Endometrial microvascular endothelial cells (primary cell): ENCODE data around the gene TNFRSF1A. TPM values are rescaled to one million over a fixed set of nuclear protein-coding genes. Genes with fewer than 3 reads are reported as not detected.

Experiments used
- in situ Hi-C: cut with HindIII; loops from 2 replicates; pipeline ENCODE4 v1.10.0; 2017; ENCODE audit warnings: low sequenced_read_pairs, low pct_unique_long_range_greater_than_20kb; ENCODE audit errors: inconsistent ontology term
- total RNA-seq: library from RNA; depleted of rRNA; stranded (reverse); fragments of >200 nt; gene quantifications from one replicate; pipeline ENCODE4 v1.2.3, GENCODE V29; 2015; ENCODE audit errors: inconsistent ontology term

TNFRSF1A gene
- total RNA-seq: 254 TPM

DNA sequence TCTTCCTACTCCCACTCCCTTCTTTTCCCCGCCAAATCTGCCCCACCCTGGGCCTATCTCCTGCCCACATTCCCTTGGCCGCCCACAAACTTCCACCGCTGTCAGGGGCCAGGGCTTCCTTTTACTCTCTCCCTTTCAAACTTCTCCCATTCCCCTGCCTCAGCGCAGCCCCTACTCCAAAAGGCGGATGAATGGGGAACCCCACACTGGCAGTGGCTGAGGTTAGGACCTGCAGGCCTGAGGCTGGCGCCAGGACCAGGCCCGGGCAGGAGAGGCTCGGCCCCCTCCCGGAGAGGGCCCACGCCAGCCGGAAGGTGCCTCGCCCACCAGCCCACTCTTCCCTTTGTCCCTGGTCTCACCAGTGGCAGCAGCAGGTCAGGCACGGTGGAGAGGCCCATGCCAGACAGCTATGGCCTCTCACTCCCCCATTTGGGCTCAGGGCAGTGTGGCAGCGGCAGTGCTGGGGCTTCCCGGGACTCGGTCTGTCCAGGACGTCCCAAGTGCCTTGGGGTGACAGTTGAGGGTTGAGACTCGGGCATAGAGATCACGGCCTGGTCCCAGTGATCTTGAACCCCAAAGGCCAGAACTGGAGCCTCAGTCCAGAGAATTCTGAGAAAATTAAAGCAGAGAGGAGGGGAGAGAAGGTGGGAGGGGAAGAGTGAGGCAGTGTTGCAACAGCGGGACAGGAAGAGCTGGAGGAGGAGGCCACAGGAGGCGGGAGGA, at the start of gene TNFRSF1A:
Gene TNFRSF1A (minus strand): TSS at position 660 of the 723 bp plus-strand sequence. CDS start 262 bp downstream, at position 398.
- in situ Hi-C loops: no loop called here

DNA sequence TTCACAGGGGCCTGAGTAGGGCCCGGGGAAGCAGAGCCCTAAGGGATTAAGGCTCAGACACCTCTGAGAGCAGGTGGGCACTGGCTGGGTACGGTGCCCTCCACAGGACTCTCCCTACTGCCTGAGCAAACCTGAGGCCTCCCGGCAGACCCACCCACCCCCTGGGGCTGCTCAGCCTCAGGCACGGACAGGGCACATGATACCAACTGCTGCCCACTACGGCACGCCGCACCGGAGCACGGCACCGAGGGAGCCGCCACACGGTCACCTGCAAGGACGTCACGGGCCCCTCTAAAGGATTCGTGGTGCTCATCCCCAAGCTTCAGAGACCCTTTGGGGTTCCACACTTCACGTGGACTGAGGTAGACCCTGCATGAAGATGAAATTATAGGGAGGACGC, 49.1 kb upstream of the TNFRSF1A start:
- in situ Hi-C loops: no loop called here

DNA sequence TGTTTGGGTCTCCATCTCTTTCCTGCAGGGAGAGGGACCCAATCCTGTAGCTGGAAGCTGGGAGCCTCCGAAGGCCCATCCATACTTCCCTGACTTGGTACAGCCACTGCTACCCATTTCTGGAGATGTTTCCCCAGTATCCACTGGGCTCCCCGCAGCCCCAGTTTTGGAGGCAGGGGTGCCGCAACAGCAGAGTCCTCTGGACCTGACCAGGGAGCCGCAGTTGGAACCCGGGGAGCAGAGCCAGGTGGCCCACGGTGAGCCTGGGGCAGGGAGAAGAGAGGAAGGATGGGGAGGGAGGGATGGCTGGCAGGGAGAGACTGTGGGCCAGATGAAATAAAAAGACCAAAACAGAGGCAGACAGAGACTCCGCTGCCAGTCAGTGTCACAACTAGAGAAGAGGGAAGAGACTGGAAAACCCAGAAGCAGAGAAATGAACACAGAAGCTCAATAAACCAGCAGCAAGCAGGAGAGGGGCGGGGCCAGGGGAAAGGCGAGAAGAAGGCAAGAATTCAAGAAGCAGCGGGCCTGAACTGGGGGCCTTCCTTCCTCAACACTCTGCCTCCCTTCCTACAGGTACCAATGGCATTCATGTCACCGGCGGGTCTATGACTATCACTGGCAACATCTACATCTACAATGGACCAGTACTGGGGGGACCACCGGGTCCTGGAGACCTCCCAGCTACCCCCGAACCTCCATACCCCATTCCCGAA, 48.4 kb upstream of the TNFRSF1A start:
- in situ Hi-C loops: no loop called here

DNA sequence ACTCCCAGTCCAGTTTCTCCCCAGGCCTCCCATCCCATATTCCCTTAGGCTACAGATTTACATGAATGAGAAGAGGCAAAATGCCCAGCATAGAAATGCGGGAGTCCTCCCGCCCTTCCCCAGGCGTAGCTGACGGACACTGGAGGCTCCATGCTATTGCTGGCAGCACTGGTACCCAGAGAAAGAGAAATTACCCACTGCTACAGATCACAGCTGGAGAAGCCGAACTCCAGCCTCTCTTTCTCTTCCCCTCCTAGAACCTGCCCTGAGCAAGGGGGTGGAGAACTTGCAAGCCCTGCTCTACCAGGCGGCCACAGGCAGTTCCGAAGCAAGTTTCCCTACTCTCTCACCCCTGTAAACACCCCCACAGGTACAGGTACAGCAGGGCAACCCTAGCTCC, 45.7 kb upstream of the TNFRSF1A start:
- in situ Hi-C loops: no loop called here

DNA sequence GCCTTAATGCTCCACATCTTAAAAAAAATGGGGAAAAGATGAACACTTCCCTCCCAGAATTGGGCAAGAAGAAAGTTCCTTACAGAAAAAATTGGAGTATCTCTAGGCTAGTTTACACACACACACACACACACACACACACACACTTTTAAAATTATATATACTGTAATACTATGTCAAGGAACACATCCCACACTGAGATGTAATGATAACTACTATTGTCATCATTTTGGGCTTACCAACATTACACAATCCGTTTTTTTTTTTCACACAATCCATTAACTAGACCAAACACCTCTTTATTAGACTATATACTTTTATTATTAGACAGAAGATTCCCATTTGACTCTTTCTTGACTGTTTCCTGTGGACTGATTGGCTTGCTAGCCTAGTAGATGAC, 44.6 kb upstream of the TNFRSF1A start:
- in situ Hi-C loops: no loop called here

DNA sequence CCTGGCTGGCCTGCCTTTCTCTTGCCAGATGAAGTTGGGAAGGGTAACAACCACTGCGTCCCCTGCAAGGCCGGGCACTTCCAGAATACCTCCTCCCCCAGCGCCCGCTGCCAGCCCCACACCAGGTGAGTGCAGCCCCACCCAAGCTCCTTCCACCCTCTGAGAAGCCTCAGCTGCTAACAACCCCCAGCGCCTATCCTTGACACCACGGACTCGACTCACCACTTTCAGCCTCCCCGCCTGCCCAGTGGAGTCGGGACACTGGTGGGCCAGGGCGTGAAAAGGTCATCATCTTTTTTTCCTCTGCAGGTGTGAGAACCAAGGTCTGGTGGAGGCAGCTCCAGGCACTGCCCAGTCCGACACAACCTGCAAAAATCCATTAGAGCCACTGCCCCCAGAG, 44.2 kb upstream of the TNFRSF1A start:
- in situ Hi-C loops: no loop called here

DNA sequence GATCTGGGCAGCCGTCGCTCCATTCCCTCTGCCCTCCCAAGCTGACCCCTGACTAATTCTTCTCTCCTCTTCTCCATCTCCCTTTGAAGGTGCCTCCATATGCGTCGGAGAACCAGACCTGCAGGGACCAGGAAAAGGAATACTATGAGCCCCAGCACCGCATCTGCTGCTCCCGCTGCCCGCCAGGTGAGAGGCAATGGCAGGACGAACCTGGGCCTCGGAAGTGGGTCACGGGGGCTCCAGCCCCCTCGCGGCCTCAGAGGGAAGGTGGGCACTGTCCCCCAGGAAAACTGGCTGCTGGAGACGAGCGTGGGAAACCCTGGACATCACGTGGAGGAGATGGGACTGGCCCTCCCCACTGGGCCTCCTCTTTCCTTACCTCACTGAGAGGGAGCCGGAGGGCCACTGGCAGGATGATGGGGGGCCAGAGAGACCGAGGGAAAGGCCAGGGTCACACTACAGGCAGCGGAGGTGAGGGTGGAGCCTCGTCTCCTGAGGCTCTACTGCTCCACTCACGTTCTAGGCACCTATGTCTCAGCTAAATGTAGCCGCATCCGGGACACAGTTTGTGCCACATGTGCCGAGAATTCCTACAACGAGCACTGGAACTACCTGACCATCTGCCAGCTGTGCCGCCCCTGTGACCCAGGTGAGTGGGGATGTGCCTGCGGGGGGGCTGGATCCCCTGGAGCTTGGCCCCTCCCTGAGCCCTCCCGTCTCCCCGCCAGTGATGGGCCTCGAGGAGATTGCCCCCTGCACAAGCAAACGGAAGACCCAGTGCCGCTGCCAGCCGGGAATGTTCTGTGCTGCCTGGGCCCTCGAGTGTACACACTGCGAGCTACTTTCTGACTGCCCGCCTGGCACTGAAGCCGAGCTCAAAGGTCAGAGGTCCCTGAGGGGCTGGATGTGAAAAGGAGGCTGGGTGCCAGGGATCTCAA, 42.9 kb upstream of the TNFRSF1A start:
- in situ Hi-C loops: no loop called here

DNA sequence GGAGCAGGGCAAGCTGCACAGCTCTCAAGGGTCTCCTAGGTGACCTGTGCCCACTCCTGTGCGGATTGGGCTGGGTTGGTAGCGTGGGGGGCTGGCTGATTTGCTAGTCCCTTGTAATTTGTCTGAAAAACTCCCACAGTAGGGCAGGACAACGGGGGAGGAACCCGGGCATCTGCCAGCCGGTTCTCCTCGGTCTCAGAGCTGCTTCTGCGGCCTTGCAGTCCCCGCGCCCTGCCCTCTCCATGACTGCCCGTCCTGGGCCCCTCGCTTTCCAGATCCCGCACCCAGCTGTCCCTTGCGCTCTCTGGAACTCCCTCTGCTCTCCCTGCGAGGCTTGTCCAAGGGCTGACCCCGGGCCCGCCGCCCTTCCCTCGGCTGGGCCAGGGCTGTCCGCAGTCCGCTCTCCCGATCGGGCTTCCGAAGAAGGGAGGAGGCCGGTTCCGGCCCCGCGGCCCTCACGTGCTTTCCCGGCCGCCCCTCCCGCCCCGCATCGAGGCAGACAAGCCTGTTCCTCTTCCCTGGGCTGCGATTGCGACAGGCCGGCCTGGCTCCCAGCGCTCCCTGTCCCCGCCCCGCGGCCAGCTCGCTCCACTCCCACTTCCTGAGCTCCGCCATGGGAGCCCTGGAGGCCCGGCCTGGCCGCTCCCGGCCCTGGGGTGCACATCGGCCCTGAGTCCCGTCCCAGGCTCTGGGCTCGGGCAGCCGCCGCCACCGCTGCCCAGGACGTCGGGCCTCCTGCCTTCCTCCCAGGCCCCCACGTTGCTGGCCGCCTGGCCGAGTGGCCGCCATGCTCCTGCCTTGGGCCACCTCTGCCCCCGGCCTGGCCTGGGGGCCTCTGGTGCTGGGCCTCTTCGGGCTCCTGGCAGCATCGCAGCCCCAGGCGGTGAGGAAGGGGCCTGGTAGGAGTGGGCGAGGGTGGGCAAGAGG, 42.0 kb upstream of the TNFRSF1A start, which contains the start of gene LTBR:
Gene LTBR (plus strand): TSS at position 591 of the 927 bp plus-strand sequence. CDS start 197 bp downstream, at position 788.
- in situ Hi-C loops: no loop called here

DNA sequence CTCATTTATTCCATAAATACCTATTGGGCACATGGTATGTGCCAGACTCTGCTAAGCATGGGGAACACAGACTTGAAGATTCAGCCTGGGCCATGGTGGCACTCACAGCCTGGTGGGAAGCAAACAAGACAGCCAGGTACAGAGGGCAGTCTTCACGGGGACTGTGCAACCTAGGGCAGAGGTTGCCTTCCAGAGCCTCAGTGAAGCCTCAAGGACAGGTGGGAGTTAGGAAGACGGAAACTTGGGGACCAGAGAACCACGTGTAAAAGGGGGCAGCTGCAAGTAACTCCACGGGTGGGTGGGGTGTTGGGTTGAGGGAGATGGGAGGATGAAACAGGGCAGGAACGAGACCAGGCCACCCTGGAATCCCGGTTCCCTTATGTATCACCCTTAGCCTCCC, 41.1 kb upstream of the TNFRSF1A start:
- in situ Hi-C loops: no loop called here

DNA sequence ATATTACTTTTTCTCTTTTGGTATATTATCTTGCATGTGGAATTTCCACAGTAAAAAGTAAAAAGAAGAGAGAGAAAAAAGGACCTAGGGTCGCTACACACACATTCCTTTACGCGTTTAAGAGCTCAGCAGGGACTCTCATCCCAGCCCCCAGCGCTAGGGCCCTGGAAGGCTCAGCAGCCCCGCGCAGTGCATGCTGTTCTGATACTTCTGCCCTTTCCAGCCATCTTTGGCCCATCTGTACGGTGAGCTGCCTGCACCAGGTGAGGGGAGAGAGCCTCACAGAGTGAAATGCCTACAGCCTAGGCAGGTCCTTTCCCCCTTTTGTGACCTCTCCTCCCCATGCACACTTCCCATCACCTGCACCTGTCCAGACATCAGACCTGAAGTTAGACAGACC, 40.5 kb upstream of the TNFRSF1A start:
- in situ Hi-C loops: no loop called here

DNA sequence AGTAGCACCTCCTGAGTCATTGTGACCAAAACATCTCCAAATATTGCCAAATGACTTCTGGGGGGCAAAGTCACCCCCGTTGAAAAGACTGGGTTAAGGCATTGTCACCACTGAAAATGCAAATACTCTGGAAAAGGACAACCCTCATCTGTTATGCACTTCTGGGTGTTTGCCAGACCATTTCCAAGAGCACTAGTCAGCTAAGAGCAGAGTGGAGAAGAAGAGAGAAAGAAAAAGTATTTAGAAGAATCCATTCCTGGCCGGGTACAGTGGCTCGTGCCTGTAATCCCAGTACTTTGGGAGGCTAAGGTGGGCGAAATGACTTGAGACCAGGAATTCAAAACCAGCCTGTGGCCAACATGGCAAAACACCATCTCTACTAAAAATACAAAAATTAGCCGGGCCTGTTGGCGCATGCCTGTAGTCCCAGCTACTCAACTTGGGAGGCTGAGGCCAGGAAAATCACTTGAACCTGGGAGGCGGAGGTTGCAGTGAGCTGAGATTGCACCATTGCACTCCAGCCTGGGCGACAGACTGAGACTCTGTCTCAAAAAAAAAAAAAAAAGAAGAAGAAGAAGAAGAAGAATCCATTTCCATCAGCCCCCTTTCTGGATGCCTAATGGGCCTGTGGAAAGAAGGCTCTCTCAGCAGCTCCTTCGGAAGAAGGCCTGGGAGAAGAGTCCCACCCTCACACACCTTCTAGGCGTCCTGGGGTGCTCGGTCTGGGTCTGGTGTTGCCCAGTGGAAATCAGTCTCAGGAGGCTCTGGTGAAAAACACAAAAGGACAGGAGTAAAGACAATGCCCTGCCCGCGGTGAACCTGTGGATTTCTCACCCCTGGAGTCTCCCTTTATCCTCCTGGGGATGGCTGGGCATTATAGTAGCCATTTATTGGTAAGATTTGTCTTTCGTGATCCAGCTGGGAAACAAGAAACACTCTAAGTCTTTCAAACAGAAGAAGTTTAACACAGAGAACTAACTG, 38.6 kb upstream of the TNFRSF1A start:
- in situ Hi-C loops: no loop called here

DNA sequence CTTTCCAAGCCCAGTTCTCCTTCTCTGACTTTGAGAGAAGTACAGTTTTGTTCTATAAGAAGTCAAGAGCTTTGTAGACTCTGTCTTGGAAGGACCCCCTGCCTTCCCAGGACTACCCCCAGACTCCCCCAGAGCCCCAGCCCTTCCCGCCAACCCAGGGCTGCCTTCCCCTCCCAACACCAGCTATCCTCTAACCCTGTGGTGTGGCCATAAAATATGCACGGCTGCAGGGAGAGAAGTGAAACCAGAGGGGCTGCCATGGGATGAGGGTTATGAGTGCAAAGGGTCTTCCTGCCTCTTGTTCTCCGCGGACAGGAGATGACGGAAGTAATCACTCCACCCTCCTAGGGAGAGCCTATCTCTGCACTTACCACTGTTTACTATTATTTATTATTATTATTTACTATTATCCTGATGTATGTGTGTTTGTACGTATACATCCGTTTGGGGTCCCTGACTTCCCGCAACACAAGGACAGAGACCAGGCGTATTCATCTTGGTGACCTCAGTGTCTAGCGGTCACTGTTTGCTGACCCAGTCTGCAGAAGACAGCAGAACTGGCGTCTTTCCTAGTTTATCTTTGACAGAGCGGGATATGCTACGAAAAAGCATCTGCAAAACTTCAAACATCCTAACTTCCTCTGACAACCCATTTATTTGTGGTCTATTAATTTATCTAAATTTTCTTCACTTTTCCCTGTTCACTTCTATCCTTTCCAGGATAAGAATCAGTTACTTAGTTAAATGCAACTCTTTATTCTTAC, 37.0 kb upstream of the TNFRSF1A start:
- in situ Hi-C loops: no loop called here

DNA sequence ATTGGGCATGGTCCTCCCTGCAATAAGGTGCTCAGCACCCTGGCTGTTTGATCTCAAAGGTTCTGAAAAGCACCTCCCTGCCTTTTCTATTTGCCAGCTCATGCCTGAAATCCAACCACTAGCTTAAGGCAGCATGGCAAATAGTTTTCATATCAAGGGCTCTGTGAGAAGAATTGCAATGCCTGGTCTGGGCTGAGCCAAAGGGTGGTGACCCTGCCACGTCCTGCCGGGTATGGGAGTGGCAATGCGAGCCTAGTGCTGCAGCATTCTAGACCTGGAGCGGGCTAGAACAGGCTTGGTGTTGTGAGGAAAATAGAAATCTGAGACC, 35.8 kb upstream of the TNFRSF1A start:
- in situ Hi-C loops: no loop called here

DNA sequence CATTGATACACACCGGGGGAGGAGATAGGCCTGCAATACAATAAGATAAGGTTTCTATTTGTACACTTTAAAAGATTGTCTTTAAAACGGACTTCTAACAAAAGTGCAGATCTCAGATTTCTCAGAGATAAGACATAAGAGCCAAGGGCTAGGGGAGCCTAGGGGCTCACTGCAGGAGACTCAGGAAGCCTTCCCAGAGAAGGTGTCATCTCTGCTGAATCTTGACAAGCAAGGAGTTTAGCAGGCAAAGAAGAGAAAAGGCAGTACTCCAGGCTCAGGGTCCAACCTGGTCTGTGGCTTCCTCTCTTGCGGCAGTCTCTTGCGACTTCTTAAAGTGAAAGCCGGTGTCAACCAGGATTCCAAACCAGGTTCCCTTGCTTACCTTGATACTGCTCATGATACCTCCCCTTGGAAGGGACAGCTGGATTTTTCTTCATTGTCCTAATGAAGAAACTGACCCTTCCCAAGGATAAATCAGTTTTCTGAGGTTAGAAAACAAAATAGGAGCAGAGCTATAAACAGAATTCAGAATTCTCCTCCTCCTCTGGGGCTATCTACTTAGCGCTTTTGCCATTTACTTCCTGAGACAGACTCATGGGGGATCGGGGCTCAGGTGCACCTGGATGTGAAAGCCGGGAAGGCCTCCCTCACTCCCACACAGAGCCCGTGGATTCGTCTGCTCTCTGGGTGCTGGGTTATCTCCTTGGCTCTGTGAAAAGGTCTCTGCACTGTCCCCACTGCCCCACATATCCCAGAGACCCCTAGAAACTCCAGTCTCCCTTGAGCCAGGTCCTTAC, 35.2 kb upstream of the TNFRSF1A start:
- in situ Hi-C loops: no loop called here

DNA sequence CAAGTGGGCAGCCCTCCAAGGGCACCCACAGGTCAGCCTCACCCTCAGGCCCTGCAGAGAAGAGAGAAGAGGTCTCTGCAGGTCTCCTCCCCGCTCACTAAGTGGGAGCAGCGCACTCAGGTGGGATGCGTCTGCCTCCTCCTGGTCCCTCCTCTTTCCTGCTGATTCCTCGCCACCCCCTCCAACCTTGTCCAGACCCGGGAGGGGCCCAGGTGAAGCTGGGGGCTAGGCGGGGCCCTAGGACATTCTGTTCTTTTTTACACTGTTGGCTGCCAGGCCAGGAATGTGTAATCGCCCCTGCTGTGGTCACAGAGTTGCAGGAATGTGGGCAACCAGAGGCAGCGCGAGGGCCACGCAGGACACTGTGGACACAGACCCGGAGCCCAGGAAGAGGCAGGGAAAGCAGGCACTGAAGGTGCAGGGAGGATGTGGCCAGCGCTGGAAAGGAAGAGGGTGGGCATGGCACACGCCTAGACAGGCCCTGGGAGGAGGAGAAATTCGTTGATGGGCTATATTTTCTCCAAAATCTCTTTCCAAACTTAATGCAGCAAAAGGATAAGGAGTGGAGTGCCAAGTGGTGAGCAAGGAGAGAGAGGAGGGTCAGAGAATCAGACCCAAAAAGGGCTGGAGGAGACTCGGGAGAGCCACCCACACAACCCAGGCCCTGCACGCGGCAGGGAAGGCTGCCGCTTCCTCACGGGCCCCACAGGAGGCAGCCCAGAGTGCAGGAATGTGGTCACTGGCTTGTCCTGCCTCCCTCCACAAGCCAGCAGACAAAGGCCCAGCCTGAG, 34.4 kb upstream of the TNFRSF1A start:
- in situ Hi-C loops: no loop called here
